Fibroblast of gingiva (primary cell): ENCODE results near the gene ZSCAN32.

Source experiments
- DNase-seq: peaks from one replicate; pipeline ENCODE4 v3.0.0-alpha.2; 2011; ENCODE audit warnings: low read depth

ZSCAN32 gene

GRCh38 chr16:3356118-3356517, 44.7 kb downstream of the ZSCAN32 start:
- no peak for DNase-seq

DNA sequence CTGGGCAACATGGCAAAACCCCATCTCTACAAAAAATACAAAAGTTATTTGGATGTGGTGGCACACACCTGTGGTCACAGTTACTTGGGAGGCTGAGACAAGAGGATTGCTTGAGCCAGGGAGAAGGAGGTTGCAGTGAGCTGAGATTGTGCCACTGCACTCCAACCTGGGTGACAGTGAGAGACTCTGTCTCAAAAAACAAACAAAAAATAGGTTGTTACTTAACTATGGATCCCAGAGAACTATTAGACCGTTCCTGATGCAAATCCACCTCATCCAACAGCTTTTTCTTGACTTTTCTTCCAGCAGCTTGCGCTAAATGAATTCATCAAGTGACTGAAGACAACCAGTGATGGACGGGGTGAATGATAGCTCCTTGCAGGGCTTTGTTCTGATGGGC, 45.2 kb downstream of the ZSCAN32 start, which contains the start of gene OR2C1:
Gene OR2C1, plus strand, starts transcription at position 301 of the 400 bp plus-strand sequence. Its CDS starts 52 bp downstream, at position 353.
- no peak for DNase-seq

DNA sequence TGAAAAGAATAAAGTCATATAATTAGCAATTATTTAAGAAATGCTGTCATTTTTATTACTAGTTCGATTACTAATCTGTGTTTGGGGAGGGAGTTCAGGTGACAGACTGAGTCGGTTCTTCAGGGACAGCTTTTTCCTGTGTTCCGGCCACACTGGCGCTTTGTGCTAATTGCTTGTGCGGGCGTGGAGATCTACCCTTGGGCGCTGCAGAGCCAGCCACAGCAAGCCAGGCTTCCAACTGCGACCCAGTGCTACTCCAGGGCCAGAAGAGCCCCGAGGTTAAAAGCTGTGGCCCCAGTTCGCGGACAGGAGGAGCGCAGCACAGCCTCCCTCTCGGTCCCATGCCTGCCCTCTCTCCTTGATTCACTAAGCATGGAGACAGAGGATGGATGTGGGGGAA, 51.6 kb downstream of the ZSCAN32 start:
- DNase-seq = no peak

DNA sequence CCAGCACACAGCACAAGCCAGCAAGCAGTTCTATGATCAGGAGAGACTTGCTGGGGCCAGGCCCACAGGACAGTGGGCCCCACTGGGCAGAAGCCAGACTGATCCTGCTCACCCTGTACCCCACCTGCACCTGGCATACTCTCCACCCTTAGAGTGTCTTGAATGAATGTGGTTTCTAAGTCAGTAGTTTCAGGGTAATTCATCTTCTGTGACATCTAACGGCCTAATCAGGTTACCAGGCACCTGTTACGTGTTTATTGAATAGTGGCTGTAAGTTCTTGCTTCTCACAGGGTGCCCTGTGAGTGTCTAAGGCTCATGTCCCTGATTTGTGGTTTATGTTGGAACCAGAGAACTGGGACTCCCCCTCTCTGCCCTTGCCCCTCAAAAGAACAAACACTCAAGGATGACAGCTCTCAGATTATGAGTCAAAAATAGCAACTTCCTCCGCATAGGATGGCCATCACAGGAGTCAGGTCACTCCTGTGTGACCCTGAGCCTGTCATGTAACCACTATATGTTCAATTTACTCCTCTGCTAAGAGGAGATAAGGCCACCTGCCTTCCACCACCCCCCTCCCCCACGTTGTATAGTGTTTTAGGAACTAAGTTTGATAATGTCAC, 52.1 kb downstream of the ZSCAN32 start:
- DNase-seq = no peak

DNA sequence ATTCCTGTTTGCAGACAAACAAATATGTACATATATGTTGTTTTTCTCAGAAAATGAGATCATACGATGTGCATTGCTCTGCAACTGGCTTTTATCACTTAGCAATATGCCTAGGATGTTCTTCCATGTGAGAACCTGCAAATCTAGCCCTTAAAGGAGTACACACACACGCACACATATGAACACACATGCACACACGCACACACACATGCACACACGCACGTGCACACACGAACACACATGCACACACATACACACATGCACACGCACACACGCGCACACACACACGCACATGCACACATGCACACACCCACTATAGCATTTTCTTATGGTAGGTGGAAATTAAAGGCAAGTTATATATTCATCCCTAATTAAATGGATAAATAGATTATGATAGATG, 53.2 kb downstream of the ZSCAN32 start:
- DNase-seq = no peak

GRCh38 chr16:3346041-3346440, 54.8 kb downstream of the ZSCAN32 start:
- DNase-seq = no peak
